ENCODE measurements around the gene PTPRT. TPM values are rescaled to one million over a fixed set of nuclear protein-coding genes. Genes with fewer than 3 reads are reported as not detected.

PTPRT gene
- total RNA-seq, 1 experiment from 2014 or later, result not detected

- no peak overlapping the region for H3K27ac ChIP-seq (ENCODE audit: low read length)
- H3K36me3 ChIP-seq (ENCODE audit: control insufficient read depth, insufficient read depth, low read length), result no peaks in the 10 kb centered on the region
- H3K4me3 ChIP-seq (ENCODE audit: low read depth in 2 of 2, low read length in 2 of 2), result no peak overlapping the region
- BruUV-seq (replicated peaks), result no TSS peak
- in situ Hi-C loops (cut with HindIII; ENCODE audit: low pct_unique_long_range_greater_than_20kb, low sequenced_read_pairs), result no loop called here
- intact Hi-C loops (cut with micrococcal nuclease; ENCODE audit: unreplicated experiment), result no loop called here
- DNase-seq (ENCODE audit: low read depth, low spot score) (no peak), ATAC-seq (no peak)
- TF ChIP-seq REST (IDR thresholded peaks at IDR 0.05; ENCODE audit: insufficient read depth in 1 of 2, low read depth in 2 of 2, low read length in 1 of 2), result no peak
- TF ChIP-seq POLR2AphosphoS5 (IDR thresholded peaks at IDR 0.05; ENCODE audit: low read depth, low read length), result no peak
- no peaks in the 10 kb centered on the region for H3K9me3 ChIP-seq (ENCODE audit: control insufficient read depth, insufficient read depth, low read depth, low read length)
- H3K4me1 ChIP-seq (ENCODE audit: control insufficient read depth, insufficient read depth, low read length), result no peaks in the 10 kb centered on the region
- H3K27me3 ChIP-seq (ENCODE audit: control insufficient read depth, insufficient read depth, low read length), result no peaks in the 10 kb centered on the region
- ChIA-PET POLR2A (no interaction called here), CTCF (no interaction called here)
These were observed 927.9 kb downstream of the PTPRT start for GRCh38 chr20:42261766-42262270.

GRCh38 chr20:42260184-42260583, 929.5 kb downstream of the PTPRT start:
- no peaks in the 10 kb centered on the region for H3K27me3 ChIP-seq (ENCODE audit: control insufficient read depth, insufficient read depth, low read length)
- ChIA-PET POLR2A (no interaction called here), CTCF (no interaction called here)
- no TSS peak for BruUV-seq (replicated peaks)
- TF ChIP-seq CTCF (IDR thresholded peaks at IDR 0.05) (no peak), REST (IDR thresholded peaks at IDR 0.05; ENCODE audit: insufficient read depth in 1 of 2, low read depth in 2 of 2, low read length in 1 of 2) (no peak), TCF7L2 (IDR thresholded peaks at IDR 0.05; ENCODE audit: low read depth, low read length) (no peak), SIN3A (IDR thresholded peaks at IDR 0.05; ENCODE audit: borderline replicate concordance, insufficient read depth, low read depth, low read length) (no peak), POLR2AphosphoS5 (IDR thresholded peaks at IDR 0.05; ENCODE audit: low read depth, low read length) (no peak)
- ATAC-seq (no peak), DNase-seq (ENCODE audit: low read depth, low spot score) (no peak)
- in situ Hi-C loops (cut with HindIII; ENCODE audit: low pct_unique_long_range_greater_than_20kb, low sequenced_read_pairs), result no loop called here
- no peaks in the 10 kb centered on the region for H3K9me3 ChIP-seq (ENCODE audit: control insufficient read depth, insufficient read depth, low read depth, low read length)
- no peaks in the 10 kb centered on the region for H3K4me1 ChIP-seq (ENCODE audit: control insufficient read depth, insufficient read depth, low read length)
- no peak overlapping the region for H3K27ac ChIP-seq (ENCODE audit: low read length)
- H3K4me3 ChIP-seq (ENCODE audit: low read depth in 2 of 2, low read length in 2 of 2), result no peak overlapping the region
- intact Hi-C loops (cut with micrococcal nuclease; ENCODE audit: unreplicated experiment), result no loop called here
- H3K36me3 ChIP-seq (ENCODE audit: control insufficient read depth, insufficient read depth, low read length), result no peaks in the 10 kb centered on the region

Data from Panc1 (cell line).